HUES6 (cell line): ENCODE measurements around the gene SLC35A3.

Experiments
- H3K27ac ChIP-seq: 2 replicates; pipeline ENCODE4 v1.7.0; 2013; ENCODE audit warnings: low read depth, mild to moderate bottlenecking, low read length, inconsistent platforms
- H3K27me3 ChIP-seq: 2 replicates; pipeline ENCODE4 v1.6.1; 2013; ENCODE audit warnings: low read length; ENCODE audit not compliant: control insufficient read depth, insufficient read depth
- H3K36me3 ChIP-seq: 2 replicates; pipeline ENCODE4 v1.6.1; 2013; ENCODE audit warnings: low read length; ENCODE audit not compliant: control insufficient read depth, insufficient read depth
- H3K4me1 ChIP-seq: 2 replicates; pipeline ENCODE4 v1.6.1; 2013; ENCODE audit warnings: low read length; ENCODE audit not compliant: control insufficient read depth, insufficient read depth
- H3K4me3 ChIP-seq: 2 replicates; pipeline ENCODE4 v1.5.1; 2013; ENCODE audit warnings: low read depth, low read length
- H3K9ac ChIP-seq: one replicate; pipeline ENCODE4 v1.6.1; 2013; ENCODE audit warnings: mild to moderate bottlenecking, low read length
- H3K9me3 ChIP-seq: 2 replicates; pipeline ENCODE4 v1.6.1; 2013; ENCODE audit warnings: low read depth, low read length; ENCODE audit not compliant: control insufficient read depth, insufficient read depth

The SLC35A3 gene

DNA sequence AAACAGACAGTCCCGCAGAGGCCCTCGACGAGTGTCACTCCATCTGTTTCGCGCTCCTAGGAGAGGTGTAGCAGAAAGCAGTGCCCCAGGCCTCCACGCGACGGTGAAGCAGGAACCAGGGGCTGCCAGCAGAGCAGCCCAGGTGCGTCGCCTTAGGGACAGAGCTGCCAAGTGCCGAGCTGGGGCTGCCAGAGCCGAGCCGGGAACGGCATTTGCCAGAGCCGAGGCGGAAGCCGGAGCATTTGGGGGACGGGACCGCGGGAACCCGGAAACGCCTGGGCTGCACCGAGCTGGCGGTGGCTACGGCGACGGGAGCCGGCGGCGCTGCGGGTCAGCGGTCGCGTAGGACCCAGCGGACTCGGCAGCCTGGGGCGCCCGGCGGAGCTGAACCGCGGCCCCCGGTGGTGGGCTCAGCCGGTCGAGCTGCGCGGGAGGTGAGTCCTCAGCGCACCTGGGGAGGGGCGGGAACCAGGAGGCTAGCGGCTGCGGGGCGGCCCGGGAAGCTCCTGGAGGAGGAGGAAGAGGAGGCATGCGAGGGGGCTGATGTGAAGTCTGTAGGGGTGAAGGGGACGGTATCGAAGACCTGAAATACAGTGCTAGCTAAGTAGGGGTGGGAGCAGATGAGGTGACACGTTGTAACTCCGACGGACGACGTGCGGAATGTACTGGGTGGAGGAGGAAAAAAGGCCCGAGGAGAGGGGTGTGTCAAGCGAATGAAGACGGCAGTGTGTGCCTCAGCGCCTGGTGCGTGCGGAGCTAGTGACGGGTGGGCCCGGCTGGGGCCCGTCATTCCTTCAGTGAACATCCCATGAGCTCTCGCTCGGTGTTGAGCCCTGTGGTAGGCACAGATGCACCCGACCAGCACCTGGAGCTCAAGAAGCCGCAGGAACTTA lies at the start of gene SLC35A3:
TSS of gene SLC35A3 (plus strand) at position 268 of the 893 bp plus-strand sequence. CDS start 23,559 bp downstream, outside the sequence.
- Histone ChIP-seq H3K36me3 (no peaks in the 10 kb centered on the region), H3K4me1 (peaks cover 8% of the 10 kb centered on the region), H3K27ac (peak within 1 kb of the TSS; percentile 11; the same call in 1 of the 2 replicates), H3K9ac (peak within 1 kb of the TSS; percentile 82), H3K9me3 (no peaks in the 10 kb centered on the region), H3K4me3 (peak within 1 kb of the TSS; percentile 91), H3K27me3 (no peaks in the 10 kb centered on the region)

DNA sequence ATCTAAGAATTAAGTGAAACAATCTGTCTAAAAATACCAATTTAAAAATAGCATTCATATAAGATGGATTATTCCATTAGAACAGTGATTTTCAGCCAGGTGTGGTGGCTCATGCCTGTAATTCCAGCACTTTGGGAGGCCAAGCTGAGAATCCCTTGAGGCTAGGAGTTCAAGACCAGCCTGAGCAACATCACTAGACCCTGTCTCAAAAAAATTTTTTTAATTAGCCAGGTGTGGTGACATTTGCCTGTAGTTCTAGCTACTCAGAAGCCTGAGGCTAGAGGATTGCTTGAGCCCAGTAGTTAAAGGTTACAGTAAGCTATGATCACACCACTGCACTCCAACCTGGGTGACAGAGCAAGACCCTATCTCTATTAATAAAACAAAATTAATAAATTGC lies 35.0 kb upstream of the SLC35A3 start:
- no peaks in the 10 kb centered on the region for H3K9me3 ChIP-seq
- no peak overlapping the region for H3K9ac ChIP-seq
- no peaks in the 10 kb centered on the region for H3K36me3 ChIP-seq
- no peak overlapping the region for H3K27ac ChIP-seq
- no peak overlapping the region for H3K4me3 ChIP-seq
- no peaks in the 10 kb centered on the region for H3K27me3 ChIP-seq
- no peaks in the 10 kb centered on the region for H3K4me1 ChIP-seq

DNA sequence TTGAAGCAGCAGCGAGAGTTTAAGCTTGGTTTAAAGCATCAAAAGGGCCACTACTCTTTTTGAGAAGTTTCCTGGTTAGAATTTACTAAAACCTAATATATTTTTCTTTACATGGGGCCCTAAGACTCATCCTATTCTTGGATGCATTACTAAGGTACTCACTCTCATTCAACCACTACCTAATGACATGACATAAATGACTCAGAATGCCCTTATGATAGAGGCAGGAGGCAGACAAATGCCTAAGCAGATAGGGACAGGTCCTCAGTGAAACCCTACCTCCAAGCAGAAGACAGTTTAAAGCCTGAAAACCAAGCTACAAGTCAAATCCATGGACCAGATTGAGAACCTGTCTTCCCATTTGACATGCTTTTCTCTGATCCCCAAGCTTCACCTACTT lies 34.3 kb upstream of the SLC35A3 start:
- no peaks in the 10 kb centered on the region for H3K27me3 ChIP-seq
- H3K4me3 ChIP-seq: no peak overlapping the region
- no peaks in the 10 kb centered on the region for H3K36me3 ChIP-seq
- no peaks in the 10 kb centered on the region for H3K9me3 ChIP-seq
- no peak overlapping the region for H3K9ac ChIP-seq
- no peak overlapping the region for H3K27ac ChIP-seq
- H3K4me1 ChIP-seq: no peaks in the 10 kb centered on the region

DNA sequence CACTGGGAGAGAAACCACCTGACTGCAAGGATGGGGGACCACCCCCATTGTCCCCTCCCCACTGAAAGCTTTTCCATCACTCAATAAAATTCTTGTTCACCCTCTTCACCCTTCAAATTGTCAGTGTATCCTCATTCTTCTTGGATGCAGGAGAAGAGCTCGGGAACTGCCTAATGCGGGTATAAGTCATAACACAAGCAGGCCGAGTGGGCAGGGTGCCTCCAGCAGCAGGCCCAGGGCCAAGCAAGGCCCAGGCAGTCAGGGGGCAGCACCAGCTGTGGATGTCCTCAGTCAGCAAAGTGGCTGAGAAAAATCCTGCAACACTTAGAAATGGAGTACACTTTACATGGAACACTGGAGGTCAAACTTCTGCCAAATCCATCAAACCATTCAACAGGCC lies 33.7 kb upstream of the SLC35A3 start:
- no peaks in the 10 kb centered on the region for H3K9me3 ChIP-seq
- H3K9ac ChIP-seq: no peak overlapping the region
- no peak overlapping the region for H3K27ac ChIP-seq
- H3K36me3 ChIP-seq: no peaks in the 10 kb centered on the region
- no peaks in the 10 kb centered on the region for H3K27me3 ChIP-seq
- H3K4me3 ChIP-seq: no peak overlapping the region
- no peaks in the 10 kb centered on the region for H3K4me1 ChIP-seq

DNA sequence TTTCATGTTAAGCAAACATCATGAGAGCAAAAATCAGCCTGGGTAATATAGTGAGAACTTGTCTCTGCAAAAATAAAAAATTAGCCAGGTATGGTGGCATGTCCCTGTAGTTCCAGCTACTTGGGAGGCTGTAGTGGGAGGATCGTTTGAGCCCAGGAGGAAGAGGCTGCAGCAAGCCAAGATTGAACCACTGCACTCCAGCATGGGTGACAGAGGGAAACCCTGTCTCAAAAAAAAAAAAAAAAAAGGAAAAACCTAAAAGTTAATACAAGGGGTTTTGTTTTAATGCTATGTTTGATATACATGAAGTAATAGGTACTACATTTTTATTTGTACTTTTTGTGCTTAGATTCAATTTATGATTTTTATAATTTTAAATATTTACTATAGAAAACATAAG lies 27.1 kb upstream of the SLC35A3 start:
- Histone ChIP-seq H3K9me3 (no peaks in the 10 kb centered on the region), H3K27me3 (no peaks in the 10 kb centered on the region), H3K27ac (no peak overlapping the region), H3K4me1 (peaks cover 4% of the 10 kb centered on the region; the same call in 1 of the 2 replicates), H3K9ac (no peak overlapping the region), H3K36me3 (no peaks in the 10 kb centered on the region), H3K4me3 (no peak overlapping the region)

DNA sequence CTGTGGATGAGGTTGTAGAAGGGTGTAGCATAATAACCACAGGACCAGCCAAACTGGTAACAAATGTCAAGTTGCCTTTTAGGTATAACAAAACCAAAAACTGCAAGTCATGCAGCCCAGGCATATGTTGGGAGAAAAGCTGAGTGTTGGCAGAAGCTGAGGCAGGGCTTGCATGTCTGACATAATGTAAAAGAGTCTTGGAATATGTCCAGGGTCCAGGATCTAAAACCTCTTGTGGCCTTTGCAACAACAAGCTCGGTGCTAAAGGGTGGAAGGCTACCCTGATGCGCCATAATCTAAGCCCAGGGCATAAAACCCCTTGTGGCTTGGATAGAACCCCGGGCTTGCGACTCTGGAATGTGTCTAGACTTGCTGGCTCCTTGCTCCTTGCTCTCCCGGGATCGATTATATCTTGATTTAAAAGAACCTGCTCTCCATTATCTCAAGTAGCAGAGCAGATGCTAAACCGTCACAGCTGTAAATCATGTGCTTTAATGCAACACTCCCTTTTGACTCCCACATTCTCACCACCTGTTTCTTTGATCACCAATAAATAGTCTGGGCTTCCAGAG lies 26.5 kb upstream of the SLC35A3 start:
- peaks cover 4% of the 10 kb centered on the region; the same call in 1 of the 2 replicates for H3K4me1 ChIP-seq
- no peak overlapping the region for H3K9ac ChIP-seq
- no peaks in the 10 kb centered on the region for H3K36me3 ChIP-seq
- no peak overlapping the region for H3K4me3 ChIP-seq
- no peak overlapping the region; the same call in 1 of the 2 replicates for H3K27ac ChIP-seq
- H3K27me3 ChIP-seq: no peaks in the 10 kb centered on the region
- no peaks in the 10 kb centered on the region for H3K9me3 ChIP-seq

DNA sequence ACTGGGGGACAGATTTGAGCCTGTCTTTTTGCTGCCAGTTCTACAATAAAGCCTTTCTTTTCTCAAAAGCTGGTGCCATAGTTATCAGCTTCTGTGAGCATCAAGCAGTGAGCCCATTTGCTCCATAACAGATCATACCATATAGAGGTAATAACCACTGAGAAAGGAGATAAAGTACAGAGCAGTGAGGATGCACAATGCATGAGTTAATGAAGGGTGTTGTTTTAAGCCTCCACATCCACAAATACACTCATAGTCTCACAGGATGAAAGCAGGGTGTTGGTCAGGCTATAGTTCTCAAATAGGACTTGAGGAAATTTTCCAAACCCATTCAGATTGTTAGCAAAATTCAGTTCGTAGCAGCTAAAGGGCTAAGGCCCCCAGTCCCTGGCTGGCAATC lies 25.6 kb upstream of the SLC35A3 start:
- peaks cover 4% of the 10 kb centered on the region; the same call in 1 of the 2 replicates for H3K4me1 ChIP-seq
- no peak overlapping the region for H3K27ac ChIP-seq
- H3K4me3 ChIP-seq: no peak overlapping the region
- H3K36me3 ChIP-seq: no peaks in the 10 kb centered on the region
- no peaks in the 10 kb centered on the region for H3K27me3 ChIP-seq
- H3K9me3 ChIP-seq: no peaks in the 10 kb centered on the region
- no peak overlapping the region for H3K9ac ChIP-seq

DNA sequence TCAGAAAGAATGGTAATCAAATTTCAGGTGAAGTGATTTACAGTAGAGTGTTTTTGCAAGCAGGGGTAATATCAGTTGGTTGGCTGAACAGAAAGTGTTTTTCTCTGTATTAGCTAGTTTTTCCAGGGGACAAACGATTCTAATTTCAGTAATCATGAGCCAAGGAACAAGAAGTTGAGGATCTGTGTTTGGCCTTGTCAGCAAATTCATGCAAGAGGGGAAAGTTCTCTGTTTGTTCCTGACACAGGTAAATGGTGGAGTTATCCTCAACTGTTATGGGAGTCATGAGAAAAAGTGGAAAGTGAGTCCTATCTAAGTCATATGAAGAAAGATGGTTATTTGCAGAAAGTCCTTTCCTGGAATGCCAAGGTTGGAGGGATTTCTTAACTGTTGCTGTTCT lies 24.6 kb upstream of the SLC35A3 start:
- no peak overlapping the region for H3K9ac ChIP-seq
- H3K9me3 ChIP-seq: no peaks in the 10 kb centered on the region
- no peak overlapping the region for H3K4me3 ChIP-seq
- H3K27ac ChIP-seq: no peak overlapping the region; the same call in 1 of the 2 replicates
- peaks cover 4% of the 10 kb centered on the region; the same call in 1 of the 2 replicates for H3K4me1 ChIP-seq
- no peaks in the 10 kb centered on the region for H3K27me3 ChIP-seq
- H3K36me3 ChIP-seq: no peaks in the 10 kb centered on the region

DNA sequence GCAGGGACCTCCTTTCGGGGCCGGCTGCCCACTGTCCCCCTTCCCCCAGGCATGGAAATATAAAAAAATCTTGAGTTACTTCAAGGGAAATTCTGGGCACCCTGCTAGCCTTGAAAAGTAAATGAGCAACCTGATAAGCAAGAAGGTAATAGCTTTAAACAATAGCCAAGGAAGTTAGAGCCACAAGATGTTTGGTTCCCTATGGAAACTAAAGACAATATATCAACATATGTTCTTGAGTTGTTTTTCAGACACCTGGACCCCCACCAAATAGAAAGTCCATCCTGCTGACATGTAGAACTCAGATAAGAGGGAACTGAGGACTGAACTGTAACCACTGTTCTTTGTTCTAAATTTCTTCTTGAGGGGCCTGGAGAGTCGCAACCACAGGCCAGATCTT lies 19.3 kb upstream of the SLC35A3 start:
- Histone ChIP-seq H3K9me3 (0 out of 2 replicates have a peak, but pooled peaks cover 3% of the 10 kb centered on the region), H3K4me1 (no peaks in the 10 kb centered on the region), H3K9ac (no peak overlapping the region), H3K27me3 (no peaks in the 10 kb centered on the region), H3K27ac (0 out of 2 replicates have a peak overlapping the region, but pooled peaks have one; percentile 26), H3K36me3 (no peaks in the 10 kb centered on the region), H3K4me3 (no peak overlapping the region)

DNA sequence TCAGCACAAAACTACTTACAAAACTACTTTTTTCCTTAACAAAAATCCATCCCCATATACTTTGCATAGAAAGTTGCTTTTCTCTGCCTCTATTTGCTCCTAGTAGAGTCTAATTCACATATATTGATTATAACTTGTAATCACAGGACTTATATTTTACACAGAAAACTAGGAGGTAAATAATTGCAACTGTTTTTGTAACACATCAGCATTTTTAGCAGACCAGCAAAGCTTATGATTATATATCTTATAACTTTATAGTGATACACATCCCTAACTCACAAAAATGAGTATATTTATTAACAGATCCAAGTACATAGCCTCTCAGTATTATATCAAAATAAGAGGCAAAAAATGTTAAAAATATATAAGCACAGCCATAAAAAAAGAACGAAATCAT lies 17.3 kb upstream of the SLC35A3 start:
- H3K4me1 ChIP-seq: no peaks in the 10 kb centered on the region
- no peaks in the 10 kb centered on the region for H3K36me3 ChIP-seq
- H3K27ac ChIP-seq: no peak overlapping the region
- H3K27me3 ChIP-seq: no peaks in the 10 kb centered on the region
- H3K4me3 ChIP-seq: no peak overlapping the region
- H3K9ac ChIP-seq: no peak overlapping the region
- H3K9me3 ChIP-seq: 0 out of 2 replicates have a peak, but pooled peaks cover 3% of the 10 kb centered on the region

DNA sequence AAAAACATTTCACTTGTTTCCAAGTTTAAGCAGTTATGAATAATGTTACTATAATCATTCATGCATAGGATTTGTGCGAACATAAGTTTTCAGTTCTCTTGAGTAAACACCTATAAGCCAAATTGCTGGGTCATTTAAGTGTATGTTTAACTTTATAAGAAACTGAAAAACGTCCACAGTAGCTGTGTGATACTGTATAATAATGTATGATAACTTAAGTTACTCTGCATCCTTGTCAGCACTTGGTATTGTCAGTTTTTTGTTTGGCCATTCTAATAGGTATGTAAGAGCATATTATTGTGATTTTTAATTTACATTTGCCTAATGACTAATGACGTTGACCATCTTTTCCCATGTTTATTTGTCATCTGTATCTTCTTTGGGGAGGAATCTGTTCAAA lies 14.4 kb upstream of the SLC35A3 start:
- Histone ChIP-seq H3K4me3 (no peak overlapping the region), H3K27ac (no peak overlapping the region), H3K9ac (no peak overlapping the region), H3K27me3 (no peaks in the 10 kb centered on the region), H3K36me3 (no peaks in the 10 kb centered on the region), H3K4me1 (peaks cover 9% of the 10 kb centered on the region), H3K9me3 (0 out of 2 replicates have a peak, but pooled peaks cover 3% of the 10 kb centered on the region)
